ENCODE results near the gene RPA3. TPM values are rescaled to one million over a fixed set of nuclear protein-coding genes. Genes with fewer than 3 reads are reported as not detected.
A peak's percentile ranks its signal among the peaks of the same experiment; 100 is the strongest.

Gene RPA3
- total RNA-seq, 6 experiments from 2014 or later: 11.3 to 22.3 (median 21.4) TPM

- Histone ChIP-seq H3K4me3 (no peak overlapping the region), H3K27me3 (no peaks in the 10 kb centered on the region), H3K9me3 (no peaks in the 10 kb centered on the region), H3K4me1 (no peaks in the 10 kb centered on the region), H3K36me3 (no peaks in the 10 kb centered on the region), H3K27ac (no peak overlapping the region)
- no peak for TF ChIP-seq POLR2A (IDR thresholded peaks at IDR 0.05)
- TF ChIP-seq, protein P1, sequence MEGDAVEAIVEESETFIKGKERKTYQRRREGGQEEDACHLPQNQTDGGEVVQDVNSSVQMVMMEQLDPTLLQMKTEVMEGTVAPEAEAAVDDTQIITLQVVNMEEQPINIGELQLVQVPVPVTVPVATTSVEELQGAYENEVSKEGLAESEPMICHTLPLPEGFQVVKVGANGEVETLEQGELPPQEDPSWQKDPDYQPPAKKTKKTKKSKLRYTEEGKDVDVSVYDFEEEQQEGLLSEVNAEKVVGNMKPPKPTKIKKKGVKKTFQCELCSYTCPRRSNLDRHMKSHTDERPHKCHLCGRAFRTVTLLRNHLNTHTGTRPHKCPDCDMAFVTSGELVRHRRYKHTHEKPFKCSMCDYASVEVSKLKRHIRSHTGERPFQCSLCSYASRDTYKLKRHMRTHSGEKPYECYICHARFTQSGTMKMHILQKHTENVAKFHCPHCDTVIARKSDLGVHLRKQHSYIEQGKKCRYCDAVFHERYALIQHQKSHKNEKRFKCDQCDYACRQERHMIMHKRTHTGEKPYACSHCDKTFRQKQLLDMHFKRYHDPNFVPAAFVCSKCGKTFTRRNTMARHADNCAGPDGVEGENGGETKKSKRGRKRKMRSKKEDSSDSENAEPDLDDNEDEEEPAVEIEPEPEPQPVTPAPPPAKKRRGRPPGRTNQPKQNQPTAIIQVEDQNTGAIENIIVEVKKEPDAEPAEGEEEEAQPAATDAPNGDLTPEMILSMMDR (IDR thresholded peaks at IDR 0.05): no peak
- DNase-seq: no peak
- ATAC-seq: peak in 1 of 4 donors; percentile 22
- 58% methylated on average over 4 of the region's 4 CpGs for whole genome bisulfite sequencing (ENCODE audit: insufficient coverage, low coverage, low lambda C conversion rate, missing lambda C conversion rate)
- intact Hi-C loops (cut with DNase I): no loop called here
These were observed 63.3 kb downstream of the RPA3 start for GRCh38 chr7:7654964-7655715.

- Histone ChIP-seq H3K4me3 (no peak overlapping the region), H3K9me3 (no peaks in the 10 kb centered on the region), H3K27me3 (no peaks in the 10 kb centered on the region), H3K36me3 (no peaks in the 10 kb centered on the region), H3K27ac (no peak overlapping the region), H3K4me1 (no peaks in the 10 kb centered on the region)
- 75% methylated on average over 3 of the region's 3 CpGs for WGBS (ENCODE audit: insufficient coverage, low coverage, low lambda C conversion rate, missing lambda C conversion rate)
- intact Hi-C loops (cut with DNase I): no loop called here
- TF ChIP-seq, protein P1 (IDR thresholded peaks at IDR 0.05): peak; percentile 22 to 36 (median 26)
- TF ChIP-seq POLR2A (IDR thresholded peaks at IDR 0.05): no peak
- no peak for DNase-seq
- peak in 1 of 4 donors; percentile 32 for ATAC-seq
These were observed 64.7 kb downstream of the RPA3 start for GRCh38 chr7:7653593-7654187.

DNA sequence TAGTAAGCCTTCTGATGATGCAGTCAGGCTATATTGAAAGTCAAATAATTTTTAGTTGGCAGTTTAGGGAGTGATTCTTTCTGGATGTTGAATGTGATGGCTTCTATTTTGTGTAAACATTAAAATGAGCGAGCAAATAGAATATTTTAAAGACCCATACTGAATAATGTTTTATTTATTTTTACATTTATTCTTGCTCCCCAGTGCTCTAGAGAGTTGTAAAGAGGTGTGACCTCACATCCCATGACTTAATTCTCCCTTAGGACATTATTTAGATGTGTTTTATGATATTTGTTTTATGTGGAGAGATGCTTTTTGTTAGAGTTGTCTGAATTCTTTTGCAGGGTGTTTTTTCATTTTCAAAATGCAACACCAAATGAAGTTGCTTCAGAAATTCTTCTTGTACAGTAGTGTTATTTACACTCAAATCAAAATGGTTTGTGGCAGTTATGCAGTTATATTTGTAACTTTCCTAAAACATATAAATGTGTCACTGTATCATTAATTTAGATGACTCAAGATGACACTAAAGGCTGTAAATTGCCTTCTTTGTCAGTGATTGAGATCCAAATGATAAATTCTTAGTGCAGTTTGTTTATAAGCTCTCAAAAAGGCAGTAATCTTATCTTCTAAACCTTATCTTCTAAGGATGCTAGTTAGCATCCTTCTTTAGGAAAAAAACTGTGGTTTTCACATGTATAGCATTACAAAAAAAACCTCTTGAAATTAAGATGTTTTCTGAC, 65.4 kb downstream of the RPA3 start:
- no peak for TF ChIP-seq POLR2A (IDR thresholded peaks at IDR 0.05)
- TF ChIP-seq, protein P1 (IDR thresholded peaks at IDR 0.05): no peak
- intact Hi-C loops (cut with DNase I): no loop called here
- no peak for ATAC-seq
- no peak overlapping the region for H3K4me3 ChIP-seq
- no peaks in the 10 kb centered on the region for H3K9me3 ChIP-seq
- H3K27me3 ChIP-seq: no peaks in the 10 kb centered on the region
- H3K4me1 ChIP-seq: no peaks in the 10 kb centered on the region
- H3K27ac ChIP-seq: no peak overlapping the region
- no peak for DNase-seq
- 80% methylated on average over 1 of the region's 1 CpG for WGBS (ENCODE audit: insufficient coverage, low coverage, low lambda C conversion rate, missing lambda C conversion rate)
- no peaks in the 10 kb centered on the region for H3K36me3 ChIP-seq

DNA sequence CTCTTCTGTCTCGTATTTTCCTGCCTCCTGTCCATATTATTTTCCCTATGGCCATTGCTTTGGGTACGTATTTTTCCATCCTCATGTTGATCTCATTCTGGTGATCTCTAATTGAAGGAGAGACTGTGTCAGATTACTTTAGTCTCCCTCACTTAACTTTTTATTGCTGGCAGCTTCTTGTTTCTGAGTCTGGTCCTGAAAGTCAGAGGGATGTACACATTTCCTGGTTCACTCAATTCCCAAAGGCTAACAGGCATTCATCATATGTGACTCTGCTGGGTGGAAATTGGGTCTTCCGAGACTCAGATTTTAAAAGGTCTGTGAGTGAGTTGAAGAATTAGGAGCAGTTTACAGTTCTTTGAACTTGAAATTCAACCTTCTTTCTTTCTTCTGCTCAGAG, 66.9 kb downstream of the RPA3 start:
- TF ChIP-seq, protein P1 (IDR thresholded peaks at IDR 0.05): no peak
- TF ChIP-seq POLR2A (IDR thresholded peaks at IDR 0.05): no peak
- WGBS (ENCODE audit: insufficient coverage, low coverage, low lambda C conversion rate, missing lambda C conversion rate): 60% methylated on average over 2 of the region's 3 CpGs
- no peaks in the 10 kb centered on the region for H3K9me3 ChIP-seq
- H3K36me3 ChIP-seq: no peaks in the 10 kb centered on the region
- H3K4me1 ChIP-seq: no peaks in the 10 kb centered on the region
- no peak for DNase-seq
- H3K4me3 ChIP-seq: no peak overlapping the region
- no peak for ATAC-seq
- H3K27me3 ChIP-seq: no peaks in the 10 kb centered on the region
- intact Hi-C loops (cut with DNase I): no loop called here
- no peak overlapping the region for H3K27ac ChIP-seq

All from right lobe of liver (tissue), 6 donors.